AG04449 (cell line): Measurements from ENCODE around the gene ASPSCR1.

Experiments used
- CTCF ChIA-PET: fragments of 350-600 bp; formaldehyde crosslinking; extraction: SDS; loops from one replicate; lab custom pipeline; 2021; ENCODE audit warnings: antibody characterized with exemption; lab: Yijun Ruan, JAX
- POLR2A ChIA-PET: fragments of 400-600, 350-600 bp; formaldehyde crosslinking; extraction: SDS; loops from one replicate; lab custom pipeline; 2020; ENCODE audit warnings: antibody characterized with exemption, inconsistent platforms; lab: Yijun Ruan, JAX
- DNase-seq: peaks from one replicate; pipeline ENCODE4 v3.0.0-alpha.2; 2010; ENCODE audit warnings: low read depth, low spot score
- H3K4me3 ChIP-seq: 2 replicates; pipeline ENCODE4 v1.5.1; 2011; ENCODE audit warnings: low read depth, mild to moderate bottlenecking, control low read depth, low read length
- CTCF ChIP-seq: IDR thresholded peaks from one replicate; pipeline ENCODE4 v1.5.1; 2011; ENCODE audit warnings: mild to moderate bottlenecking, moderate library complexity, low read length, control low read depth, inconsistent platforms; ENCODE audit not compliant: insufficient read depth; ENCODE audit errors: missing control alignments

Gene ASPSCR1

GRCh38 chr17:81996757-81997441 lies 19.5 kb downstream of the ASPSCR1 start:
- DNase-seq, result no peak
- TF ChIP-seq CTCF, result no peak
- CTCF ChIA-PET, result interaction anchor here (1.5 to 1.7 kb wide), 2 partner anchors 25 to 37 kb away, joined by 5 to 6 read pairs; partner anchors contain the start of gene CENPX
- H3K4me3 ChIP-seq, result no peak overlapping the region
- POLR2A ChIA-PET, result no interaction called here

GRCh38 chr17:81998212-81998611 lies 20.8 kb downstream of the ASPSCR1 start:
- CTCF ChIA-PET, result interaction anchor here (1.7 kb wide), 1 partner anchor 39 kb away, joined by 6 read pairs; no protein-coding TSS in a partner anchor
- no peak overlapping the region for H3K4me3 ChIP-seq
- DNase-seq, result no peak
- no peak for TF ChIP-seq CTCF
- POLR2A ChIA-PET, result no interaction called here

GRCh38 chr17:81998691-81999438 lies 21.4 kb downstream of the ASPSCR1 start:
- DNase-seq, result no peak
- TF ChIP-seq CTCF, result no peak
- ChIA-PET CTCF (no interaction called here), POLR2A (no interaction called here)
- H3K4me3 ChIP-seq, result no peak overlapping the region

- ChIA-PET CTCF (no interaction called here), POLR2A (no interaction called here)
- no peak for DNase-seq
- TF ChIP-seq CTCF, result no peak
- H3K4me3 ChIP-seq, result no peak overlapping the region
These were observed 22.2 kb downstream of the ASPSCR1 start for GRCh38 chr17:81999587-81999975.

DNA sequence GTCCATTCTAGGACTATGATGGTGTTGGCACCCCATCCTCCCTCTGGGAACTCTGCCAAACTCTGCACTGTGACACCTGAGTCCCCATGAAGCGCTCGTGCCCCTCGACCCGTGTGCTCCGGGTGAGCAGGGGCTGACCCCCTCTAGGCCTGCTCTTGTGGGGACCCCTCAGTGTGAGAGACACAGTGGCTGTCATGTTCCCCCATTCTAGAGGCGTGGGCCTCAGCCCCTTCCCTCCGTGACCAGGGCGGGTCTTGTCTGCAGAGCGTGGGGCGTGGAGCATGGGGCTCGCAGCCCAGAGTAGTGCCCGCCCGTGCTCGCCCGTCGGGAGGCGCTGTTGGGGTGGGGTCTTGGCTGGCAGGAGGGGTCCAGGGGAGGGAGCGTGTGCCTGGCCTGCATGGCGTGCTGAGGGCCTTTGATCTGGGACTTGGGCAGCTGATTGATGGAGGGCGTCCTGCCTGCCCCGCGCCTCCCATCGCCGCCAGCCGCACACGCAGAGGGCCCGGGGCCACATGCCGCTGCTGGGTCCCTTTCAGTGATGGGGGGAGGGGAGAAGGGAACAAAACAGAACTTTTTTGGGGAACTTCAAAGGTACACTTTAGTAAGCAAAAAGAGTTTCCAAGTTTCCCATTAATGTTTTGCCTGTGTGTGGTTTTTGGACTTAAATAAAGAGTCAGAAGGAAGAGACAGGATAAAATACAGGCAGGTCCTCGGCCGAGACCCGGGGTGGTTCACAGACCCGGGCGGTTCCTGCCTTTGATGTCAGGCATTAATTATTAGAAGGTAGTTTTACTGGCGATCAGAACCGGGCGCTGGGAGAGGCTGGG lies 22.8 kb downstream of the ASPSCR1 start:
- POLR2A ChIA-PET, result no interaction called here
- CTCF ChIA-PET, result no interaction called here

More for the DNA sequence above, 22.8 kb downstream of the ASPSCR1 start:
- no peak for DNase-seq
- H3K4me3 ChIP-seq, result no peak overlapping the region
- no peak for TF ChIP-seq CTCF
